ENCODE data around the gene BABAM2.
"Not testable (repeated sequence)": the region's sequence is repeated elsewhere in the genome, so short reads cannot be mapped to it uniquely, and the experiment has no call there.

The BABAM2 gene

DNA sequence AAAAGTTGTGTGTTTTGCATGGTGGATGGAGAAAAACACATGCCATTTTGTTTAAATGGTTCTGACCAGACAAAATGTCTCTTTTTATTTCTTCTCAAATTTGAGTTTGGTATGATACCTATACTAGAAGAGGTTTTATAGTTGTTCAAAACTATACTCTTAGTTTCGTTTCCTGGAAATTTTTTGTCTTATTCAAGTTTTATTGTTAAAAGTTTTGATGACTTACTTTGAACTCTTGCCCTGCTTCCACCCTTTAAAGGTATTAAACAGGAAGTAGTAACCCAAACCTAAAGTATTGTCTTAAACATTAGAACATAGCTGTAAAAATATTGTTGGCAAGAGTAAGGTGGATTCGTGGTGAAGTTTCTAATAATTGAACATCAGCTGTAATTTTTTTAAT, 98.2 kb downstream of the BABAM2 start:
- no peak for DNase-seq

DNA sequence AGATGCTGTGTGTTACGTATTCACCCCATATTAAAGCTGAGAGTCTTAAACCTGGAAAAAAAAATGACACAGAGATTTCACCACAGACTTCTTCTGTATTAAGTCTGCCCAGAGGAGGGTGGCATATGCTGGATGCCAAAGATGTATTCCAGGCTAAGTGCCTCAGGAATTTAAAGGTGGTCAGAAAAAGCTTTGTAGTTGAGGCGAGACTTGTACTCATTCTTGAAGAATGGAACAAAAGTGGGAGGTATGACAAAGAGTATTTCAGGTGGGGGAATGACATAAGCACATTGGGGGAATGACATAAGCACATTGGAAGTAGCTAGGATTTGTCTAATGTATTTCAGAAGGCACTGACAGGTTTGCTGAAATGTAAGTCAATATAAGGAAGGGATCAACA, 98.6 kb downstream of the BABAM2 start:
- DNase-seq = no peak

DNA sequence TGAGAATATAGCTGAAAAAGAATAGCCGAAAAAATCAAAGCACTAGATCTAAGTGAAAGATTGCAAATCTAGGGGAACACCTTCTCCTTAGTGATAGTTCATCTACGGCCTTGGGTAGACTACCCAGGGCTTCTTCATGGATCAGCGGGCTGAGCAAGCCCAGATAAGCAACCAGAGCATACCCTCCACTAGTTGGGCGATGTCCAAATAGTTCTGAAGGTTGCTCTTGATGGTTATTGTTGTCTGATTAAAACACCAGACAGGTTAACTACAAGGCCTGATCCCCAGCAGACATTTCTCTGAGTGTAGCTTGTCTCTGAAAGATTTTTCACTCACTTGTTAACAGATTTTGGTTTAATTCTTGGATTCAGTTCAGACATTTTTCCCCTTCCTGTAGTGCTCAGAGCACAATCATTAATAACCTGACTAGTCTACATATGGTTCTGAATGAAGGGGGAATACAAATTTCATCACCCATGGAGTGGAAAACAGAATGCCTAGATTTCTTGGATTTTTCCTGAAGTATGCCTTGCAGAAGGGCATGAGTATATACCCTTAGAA, 99.6 kb downstream of the BABAM2 start:
- DNase-seq = no peak

DNA sequence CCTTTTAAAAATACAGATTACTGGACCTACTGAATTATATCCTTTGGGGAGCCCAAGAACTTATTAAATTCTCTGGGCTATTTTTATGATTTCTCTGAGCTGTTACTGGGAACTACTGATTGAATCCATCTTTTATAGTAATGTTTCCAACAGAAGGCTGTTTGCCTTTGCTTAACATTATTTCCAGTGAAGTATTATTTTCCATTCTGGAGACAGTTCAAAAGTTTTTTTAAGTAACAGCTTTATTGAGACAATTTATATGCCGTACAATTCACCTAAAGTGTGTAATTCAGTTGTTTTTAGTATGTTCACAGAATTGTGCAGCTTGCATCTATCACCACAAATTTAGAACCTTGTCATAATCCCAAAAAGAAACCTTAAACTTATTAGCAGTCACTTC, 100.6 kb downstream of the BABAM2 start:
- no peak for DNase-seq

DNA sequence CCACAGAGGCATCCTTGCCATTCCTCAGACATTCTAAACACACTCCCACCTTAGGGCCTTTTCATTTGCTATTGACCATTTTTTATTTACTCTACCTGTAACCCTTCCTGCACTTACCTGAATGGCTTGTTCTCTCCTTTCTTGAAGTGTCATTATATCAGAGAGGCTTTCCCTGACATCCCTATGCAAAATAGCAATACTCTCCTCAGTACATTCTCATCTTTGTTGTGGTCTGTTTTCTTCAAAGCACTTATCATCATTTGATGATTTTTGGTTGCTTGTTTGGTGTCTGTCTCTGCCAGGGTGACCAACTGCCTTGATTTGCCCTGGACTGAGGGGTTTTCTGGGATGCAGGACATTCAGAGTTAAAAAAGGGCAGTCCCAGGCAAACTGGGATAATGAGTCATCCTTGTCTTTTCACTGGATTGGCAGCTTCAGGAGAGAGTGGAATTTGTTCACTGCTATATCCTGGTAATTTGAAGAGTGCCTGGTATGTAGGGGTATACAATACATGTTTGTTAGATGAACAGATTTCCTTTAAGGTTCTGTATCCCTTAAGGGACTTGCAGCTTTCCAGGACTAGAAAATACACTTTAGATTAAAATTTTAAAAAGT, 102.4 kb downstream of the BABAM2 start:
- DNase-seq = no peak

DNA sequence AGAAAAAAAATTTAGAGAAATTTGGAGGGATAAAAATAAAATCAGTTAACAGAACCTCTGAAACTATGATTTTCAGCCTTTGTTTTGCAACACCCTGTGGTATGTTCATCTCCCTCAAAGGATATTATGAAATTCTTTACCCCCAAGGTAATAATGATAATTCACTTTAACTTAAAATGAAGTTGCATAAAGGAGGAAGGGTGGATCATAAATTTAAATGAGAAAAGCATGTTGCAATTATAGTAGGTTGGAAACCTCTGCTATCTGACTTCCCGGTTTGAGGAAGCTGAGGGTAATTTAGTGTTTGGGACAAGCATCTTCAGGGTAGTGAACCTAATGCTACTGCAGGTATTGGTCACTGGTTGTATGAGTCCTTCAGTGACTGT, 102.9 kb downstream of the BABAM2 start:
- DNase-seq = no peak

DNA sequence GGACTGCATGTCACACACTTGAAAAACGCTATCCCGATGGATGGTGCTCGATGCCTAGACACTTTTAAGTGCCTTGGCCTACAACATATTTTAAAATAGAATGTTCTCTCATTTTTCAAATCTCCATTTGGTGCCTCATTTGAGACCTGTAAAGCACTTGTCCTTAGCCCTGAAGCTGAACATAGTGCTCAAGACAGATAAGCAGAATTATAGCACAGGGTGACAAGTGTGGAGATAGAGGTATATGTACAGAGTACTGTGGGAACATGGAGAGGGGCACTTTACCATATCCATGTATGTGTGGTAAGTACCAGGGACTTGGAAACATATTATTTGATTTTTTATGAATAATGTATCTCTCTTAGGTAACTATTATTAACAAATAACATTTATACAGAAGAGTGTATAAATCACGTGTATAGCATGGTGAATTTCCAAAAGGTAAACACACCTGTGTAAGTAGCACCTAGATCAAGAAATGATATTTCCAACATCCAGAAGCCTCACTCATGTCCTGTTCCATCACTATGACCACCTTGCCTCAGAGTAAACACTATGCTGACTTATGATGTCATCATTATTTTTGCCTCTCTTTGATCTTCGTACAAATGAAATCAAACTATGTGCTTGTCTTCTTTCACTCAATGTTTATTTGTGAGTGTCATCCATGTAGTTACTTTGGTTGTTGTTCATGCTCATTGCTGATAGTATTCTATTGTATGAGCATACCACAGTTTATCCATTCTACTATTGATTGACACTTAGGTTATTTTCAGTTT, 103.6 kb downstream of the BABAM2 start:
- no peak for DNase-seq

DNA sequence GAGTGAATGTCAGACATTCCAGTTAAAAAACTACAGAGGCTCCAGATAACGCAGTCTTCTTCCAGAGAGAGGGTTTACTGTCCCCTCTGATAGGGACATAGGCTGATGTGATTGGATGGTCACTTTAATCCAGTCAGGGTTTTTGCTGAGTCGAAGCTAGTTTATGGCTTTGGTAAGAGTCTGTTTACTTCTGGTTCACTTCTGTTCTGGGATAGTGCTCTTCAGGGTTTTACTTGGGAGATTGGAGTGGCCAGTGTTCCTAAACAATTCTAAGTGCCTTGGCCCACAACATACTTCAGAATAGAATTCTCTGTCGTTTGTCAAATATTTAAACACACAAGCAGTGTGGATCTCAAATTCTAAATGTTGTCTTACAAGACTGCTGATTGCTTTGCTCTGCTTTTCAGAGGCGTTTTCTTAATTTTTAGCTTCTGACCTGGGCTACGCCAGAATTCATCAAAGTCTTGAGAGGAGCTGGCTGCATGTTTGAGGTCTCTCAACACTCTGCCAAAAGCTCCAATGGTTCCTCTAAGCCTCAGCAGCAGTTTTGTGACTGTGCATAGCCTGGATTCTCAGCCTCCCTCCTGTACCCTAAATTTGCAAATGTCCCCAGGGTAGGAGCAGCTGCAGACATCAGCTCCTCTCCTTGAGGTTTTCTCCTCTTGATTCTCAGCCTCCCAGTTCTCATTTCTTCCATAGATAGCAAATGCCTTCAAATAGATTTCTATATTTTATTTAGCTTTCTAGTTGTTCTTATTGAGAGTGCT, 105.8 kb downstream of the BABAM2 start:
- no peak for DNase-seq

DNA sequence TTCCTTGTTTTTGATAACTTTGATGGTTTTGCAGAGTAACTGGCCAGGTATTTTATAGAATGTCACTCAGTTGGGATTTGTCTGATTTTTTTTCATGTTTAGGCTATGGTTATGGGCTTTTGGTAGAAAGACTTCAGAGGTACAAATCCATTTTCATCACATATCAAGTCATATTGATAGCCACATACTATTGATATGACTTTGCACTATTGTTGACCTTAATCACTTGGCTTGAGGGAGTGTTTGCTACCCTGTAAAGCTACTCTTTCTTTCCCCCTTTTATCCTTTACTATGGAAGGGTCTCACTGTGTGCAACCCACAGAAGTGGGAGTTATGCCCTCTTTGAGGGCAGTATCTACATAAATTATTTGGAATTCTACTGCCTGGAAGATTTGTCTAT, 109.8 kb downstream of the BABAM2 start:
- DNase-seq = no peak

DNA sequence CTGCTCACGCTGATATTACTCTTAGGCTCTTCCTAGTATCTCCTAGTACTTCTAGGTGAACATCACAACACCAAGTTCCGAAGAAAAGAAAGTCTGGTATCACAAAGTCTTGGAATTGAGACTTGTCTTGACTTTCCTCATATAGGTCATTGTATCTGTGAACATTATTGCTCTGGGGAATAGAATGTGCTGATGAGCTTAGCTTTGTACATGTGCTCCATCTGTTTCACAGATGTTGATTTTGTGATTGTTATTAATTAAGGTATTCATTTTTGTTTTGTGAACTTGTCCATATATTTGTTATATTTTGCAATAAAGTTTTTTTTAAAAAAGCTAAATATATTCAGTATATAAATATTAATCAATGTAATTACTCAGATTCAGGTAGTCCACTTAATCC, 111.7 kb downstream of the BABAM2 start:
- DNase-seq = no peak

DNA sequence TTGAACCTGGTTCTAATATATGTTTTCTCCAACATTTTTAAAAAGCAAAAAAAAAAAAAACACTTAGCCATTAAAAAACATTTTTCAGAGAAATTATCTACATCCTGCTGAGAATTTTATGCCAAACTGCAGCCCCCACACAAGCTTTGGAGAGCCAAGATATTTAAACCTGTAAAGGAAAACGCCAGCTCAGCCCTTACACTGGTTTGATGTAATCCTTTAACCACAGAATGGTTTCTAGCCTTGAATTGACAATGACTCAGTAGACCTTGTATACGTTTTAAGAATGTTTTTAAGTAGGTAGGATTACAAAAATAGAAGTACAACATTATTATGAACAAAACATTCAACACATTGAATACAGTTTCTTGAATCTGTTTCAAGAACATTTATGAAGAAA, 113.6 kb downstream of the BABAM2 start:
- DNase-seq = no peak

DNA sequence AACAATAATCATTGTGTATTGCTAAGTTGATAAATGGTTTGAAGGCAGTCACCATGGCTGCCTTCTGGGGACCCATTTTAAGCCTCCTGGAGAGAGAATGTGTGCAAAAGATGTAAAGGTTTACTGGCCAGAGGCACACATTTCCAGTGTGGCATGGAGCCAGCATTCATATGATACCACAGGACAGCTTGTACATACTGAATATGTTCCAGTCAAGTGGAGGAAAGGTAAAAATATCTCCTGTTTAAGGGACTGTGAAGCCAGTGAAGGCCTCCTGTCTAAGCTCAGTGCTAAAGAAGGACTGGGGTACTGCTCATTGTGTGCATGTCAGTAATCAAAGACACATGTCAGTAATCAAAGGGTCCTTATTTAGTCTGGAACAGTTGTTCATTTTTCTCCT, 119.2 kb downstream of the BABAM2 start:
- no peak for DNase-seq

DNA sequence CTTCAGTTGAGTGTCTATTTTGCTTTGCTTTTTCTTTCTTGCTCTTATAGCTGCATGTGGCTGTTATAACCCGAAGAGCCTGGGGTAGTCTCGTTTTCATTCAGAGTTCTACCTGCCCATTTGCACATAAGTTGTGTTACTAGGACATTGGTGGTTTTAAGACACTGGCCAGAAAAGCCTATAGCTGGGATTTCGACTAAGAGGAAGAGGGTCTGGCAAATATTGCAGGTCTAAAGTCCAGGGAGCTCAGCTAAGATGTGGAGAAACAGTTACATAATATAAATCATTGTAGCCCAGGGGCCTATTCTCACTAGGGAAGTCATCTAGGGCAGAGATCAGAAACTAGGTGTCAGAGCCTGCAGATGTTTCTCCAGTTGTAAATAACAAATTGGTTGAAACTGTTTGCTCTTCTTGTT, 120.8 kb downstream of the BABAM2 start:
- no peak for DNase-seq

DNA sequence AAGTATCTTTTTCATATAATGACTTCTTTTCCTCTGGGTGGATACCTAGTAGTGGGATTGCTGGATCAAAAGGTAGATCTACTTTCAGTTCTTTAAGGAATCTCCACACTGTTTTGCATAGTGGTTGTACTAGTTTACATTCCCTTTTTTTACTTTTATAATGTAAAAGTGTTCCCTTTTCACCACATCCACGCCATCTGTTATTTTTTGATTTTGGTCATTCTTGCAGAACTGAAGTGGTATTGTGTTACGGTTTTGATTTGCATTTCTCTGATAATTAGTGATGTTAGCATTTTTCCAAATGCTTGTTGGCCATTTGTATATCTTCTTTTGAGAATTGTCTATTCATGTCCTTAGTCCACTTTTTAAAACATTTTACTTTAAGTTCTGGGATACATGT, 127.9 kb downstream of the BABAM2 start:
- not testable (repeated sequence) for DNase-seq

DNA sequence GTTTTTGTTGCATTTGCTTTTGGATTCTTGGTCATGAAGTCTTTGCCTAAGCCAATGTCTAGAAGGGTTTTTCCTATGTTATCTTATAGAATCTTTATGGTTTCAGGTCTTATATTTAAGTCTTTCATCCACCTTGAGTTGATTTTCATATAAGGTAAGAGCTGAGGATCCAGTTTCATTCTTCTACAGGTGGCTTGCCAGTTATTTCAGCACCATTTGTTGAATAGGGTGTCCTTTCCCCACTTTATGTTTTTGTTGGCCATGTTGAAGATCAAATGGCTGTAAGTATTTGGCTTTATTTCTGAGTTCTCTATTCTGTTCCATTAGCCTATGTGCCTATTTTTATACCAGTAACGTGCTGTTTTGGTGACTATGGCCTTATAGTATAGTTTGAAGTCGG, 129.0 kb downstream of the BABAM2 start:
- not testable (repeated sequence) for DNase-seq

DNA sequence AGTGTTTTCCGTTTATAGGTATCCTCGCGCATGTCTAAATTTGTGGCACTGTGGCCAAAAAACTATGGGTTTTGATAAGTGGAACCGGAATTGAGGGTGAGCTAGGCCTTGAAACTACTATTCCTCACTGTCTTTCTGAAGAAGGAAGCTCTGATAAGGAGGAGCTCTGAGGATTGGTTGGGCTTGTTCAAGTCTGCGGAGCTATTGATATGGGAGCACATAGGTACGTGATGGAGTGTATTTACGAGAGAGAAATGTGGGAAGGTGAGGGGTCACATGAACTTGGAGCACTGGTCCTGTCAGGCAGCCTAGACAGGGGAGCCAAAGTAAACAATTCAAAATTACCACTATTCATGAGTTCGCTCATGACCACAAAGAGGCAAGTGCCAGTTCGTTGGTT, 131.4 kb downstream of the BABAM2 start:
- DNase-seq = no peak

DNA sequence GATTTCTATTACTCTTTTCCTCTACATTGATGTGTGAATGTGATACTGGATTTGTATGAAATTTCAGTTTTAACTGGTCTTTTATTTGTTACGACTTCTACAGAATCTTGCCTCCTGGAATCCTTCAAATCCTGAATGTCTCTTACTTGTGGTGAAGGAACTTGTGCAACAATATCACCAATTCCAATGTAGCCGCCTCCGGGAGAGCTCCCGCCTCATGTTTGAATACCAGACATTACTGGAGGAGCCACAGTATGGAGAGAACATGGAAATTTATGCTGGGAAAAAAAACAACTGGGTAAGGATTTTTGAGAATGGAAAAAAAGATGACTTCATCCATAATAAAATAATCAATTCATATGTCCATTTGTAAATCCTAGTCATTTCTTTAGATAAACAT, 134.6 kb downstream of the BABAM2 start:
- DNase-seq = no peak

DNA sequence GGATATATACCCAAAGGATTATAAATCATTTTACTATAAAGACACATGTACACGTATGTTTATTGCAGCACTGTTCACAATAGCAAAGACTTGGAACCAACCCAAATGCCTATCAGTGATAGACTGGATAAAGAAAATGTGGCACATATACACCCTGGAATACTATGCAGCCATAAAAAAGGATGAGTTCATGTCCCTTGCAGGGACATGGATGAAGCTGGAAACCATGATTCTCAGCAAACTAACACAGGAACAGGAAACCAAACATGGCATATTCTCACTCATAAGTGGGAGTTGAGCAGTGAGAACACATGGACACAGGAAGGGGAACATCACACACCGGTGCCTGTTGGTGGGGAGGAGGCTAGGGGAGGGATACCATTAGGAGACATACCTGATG, 135.7 kb downstream of the BABAM2 start:
- DNase-seq = not testable (repeated sequence)

DNA sequence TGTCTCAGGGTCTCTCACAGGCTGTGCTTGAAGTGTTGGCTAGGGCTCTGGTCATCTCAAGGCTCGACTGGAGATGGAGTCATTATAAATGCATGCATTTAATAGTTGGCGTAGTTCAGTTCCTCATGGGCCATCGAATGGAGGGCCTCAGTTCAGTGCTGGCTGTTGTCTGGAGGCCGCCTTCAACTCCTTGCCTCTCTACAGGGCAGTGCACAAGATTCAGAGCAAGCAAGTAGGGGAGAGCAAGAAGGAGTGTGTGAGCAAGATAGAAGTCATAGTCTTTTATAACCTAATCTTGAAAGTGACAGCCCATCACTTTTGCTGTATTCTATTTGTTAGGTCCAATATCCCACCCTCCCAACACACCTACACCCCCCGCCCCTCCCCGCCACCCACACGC, 137.5 kb downstream of the BABAM2 start:
- no peak for DNase-seq

DNA sequence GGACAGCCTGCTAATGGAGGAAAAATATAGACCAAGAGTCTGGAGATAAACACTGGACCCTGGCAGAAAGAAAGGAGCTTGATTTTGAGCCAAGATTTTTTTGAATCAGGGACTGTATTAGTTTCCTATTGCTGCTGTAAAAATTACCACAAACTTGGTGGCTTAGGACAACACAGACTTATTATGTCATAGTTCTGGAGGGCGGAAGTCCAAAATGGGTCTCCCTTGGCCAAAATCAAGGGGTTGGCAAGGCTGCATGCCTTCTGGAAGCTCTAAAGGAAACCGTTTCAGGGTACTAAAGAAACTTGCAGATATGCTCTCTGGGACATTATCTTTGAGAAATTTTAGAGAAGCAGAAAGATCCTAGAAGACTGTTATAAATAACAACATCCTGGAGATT, 140.1 kb downstream of the BABAM2 start:
- no peak for DNase-seq

DNA sequence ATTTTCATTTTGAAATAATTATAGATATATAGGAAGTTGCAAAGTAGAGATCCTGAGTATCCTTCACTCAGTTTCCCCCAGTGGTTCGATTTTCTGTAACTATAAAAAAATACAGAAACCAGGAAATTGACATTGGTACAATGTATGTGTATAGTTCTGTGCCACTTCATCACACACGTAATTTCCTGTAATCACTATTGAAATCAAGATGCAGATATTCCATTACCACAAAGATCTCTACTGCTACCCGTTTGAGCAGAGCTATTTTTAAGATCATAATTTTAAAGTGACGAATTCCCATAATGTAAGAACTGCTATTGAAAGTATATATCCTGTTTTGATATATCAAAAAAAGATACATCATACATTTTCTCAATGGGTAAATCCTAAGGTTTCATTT, 142.3 kb downstream of the BABAM2 start:
- no peak for DNase-seq

DNA sequence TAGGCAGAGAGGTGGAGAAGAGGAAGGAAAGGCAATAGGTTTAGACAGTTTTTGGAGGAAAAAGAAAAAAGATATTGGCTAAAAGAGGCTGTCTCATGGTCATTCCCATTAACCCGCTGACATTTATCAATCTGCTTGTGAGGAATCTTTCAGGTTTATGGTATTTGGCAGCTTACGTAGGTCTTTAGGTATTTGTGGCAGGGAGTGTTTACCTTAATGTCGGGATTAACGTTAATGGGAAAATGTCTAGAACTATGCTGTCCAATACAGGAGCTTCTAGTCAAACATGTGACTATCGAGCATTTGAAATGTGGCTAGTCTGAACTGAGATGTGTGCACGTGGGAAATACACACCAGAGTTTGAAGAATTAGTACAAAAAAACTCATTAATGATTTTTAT, 144.2 kb downstream of the BABAM2 start:
- DNase-seq = no peak

DNA sequence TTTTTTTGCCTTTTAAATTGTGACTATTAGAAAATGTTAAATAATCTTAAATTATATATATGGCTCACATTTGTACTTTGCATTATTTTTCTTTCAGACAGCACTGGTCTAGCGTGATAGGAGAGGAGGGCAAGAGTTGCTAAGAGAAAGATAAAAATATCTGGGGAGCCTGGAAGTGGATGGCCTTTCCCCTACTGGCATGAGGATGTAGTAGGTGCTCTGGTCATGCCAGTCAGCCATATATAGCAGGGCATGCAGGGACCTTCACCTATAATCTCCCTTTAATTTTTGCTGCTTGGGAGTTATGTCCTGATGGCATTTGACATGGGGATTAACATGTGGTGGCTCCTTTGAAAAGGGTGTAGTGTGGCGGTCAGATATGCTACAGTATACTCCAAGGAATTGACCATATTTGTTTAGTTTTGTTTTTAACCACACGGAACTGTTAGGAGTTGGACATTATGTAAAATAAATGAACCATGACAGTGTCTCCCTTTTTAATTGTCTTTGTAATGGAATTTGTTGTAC, 144.7 kb downstream of the BABAM2 start:
- no peak for DNase-seq

DNA sequence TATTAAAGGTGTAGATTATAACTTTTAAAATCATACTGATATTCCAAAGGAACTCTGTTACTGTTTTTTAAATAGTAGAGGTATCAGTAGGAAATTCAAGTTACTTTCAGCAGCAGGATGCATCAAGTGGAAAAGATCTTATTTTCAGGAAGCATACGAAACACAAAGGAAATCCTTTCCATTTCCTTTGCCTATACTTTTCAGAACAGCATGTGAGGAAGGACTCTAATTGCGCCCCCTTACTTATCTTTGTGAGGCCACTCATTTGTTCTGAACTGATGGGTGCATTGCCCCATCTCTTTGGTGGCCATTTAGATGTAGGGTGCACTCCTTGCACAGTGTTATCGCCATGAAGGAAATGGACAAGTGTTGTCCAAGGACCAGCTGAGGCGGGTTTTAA, 145.3 kb downstream of the BABAM2 start:
- no peak for DNase-seq
